IMR-90 (cell line): ENCODE measurements around the gene DLGAP4. TPM values are rescaled to one million over a fixed set of nuclear protein-coding genes. Genes with fewer than 3 reads are reported as not detected.
"Not testable (repeated sequence)": the region's sequence is repeated elsewhere in the genome, so short reads cannot be mapped to it uniquely, and the experiment has no call there.

Source experiments
- ATAC-seq: fragments of 200-7000 bp; cut with Tn5 transposase; 2 replicates; pipeline ENCODE4 v1.9.1; 2020; ENCODE audit warnings: low read depth, mild to moderate bottlenecking, moderate library complexity
- BruUV-seq: library from RNA; stranded (reverse); fragments of 400-500 nt; replicated peaks from 2 replicates; lab custom pipeline; 2021; lab: Mats Ljungman, UMichigan
- CTCF ChIA-PET: fragments of 300-600 bp; formaldehyde crosslinking; extraction: SDS; loops from one replicate; lab custom pipeline; 2021; ENCODE audit warnings: antibody characterized with exemption; lab: Yijun Ruan, JAX
- POLR2A ChIA-PET: fragments of 300-600 bp; sonication (Branson Sonifier 250); formaldehyde crosslinking; loops from one replicate; lab custom pipeline; 2022; ENCODE audit warnings: antibody characterized with exemption; ENCODE audit not compliant: unreplicated experiment; lab: Charles Lee
- DNase-seq: peaks from one replicate; pipeline ENCODE4 v3.0.0; 2013
- H2AFZ ChIP-seq: replicated peaks from 2 replicates; pipeline ENCODE3; 2013; ENCODE audit warnings: low read length, mild to moderate bottlenecking; ENCODE audit not compliant: poor library complexity
- H2AK5ac ChIP-seq: 2 replicates; pipeline ENCODE4 v1.6.1; 2013; ENCODE audit warnings: low read depth, low read length, inconsistent platforms
- H2AK9ac ChIP-seq: replicated peaks from 2 replicates; pipeline ENCODE3; 2013; ENCODE audit warnings: mild to moderate bottlenecking, low read depth, low read length, moderate library complexity; ENCODE audit not compliant: poor library complexity
- H2BK120ac ChIP-seq: 2 replicates; pipeline ENCODE4 v1.6.1; 2013; ENCODE audit warnings: low read depth, low read length, inconsistent platforms
- H2BK15ac ChIP-seq: 3 replicates; pipeline ENCODE4 v1.6.1; 2013; ENCODE audit warnings: low read depth, low read length, inconsistent platforms
- H2BK20ac ChIP-seq: 2 replicates; pipeline ENCODE4 v1.6.1; 2013; ENCODE audit warnings: low read depth, mild to moderate bottlenecking, inconsistent platforms, low read length, moderate library complexity
- H2BK5ac ChIP-seq: 2 replicates; pipeline ENCODE4 v1.6.1; 2013; ENCODE audit warnings: mild to moderate bottlenecking, low read depth, low read length, inconsistent platforms; ENCODE audit not compliant: poor library complexity, severe bottlenecking
- H3K14ac ChIP-seq: replicated peaks from 2 replicates; pipeline ENCODE4 v1.6.1; 2013; ENCODE audit warnings: low read depth, low read length, inconsistent platforms
- H3K18ac ChIP-seq: 2 replicates; pipeline ENCODE4 v1.6.1; 2013; ENCODE audit warnings: low read depth, low read length, control low read depth
- H3K23ac ChIP-seq: 2 replicates; pipeline ENCODE4 v1.6.1; 2013; ENCODE audit warnings: low read depth, low read length, inconsistent platforms
- H3K27ac ChIP-seq: 2 replicates; pipeline ENCODE4 v1.5.1; 2013; ENCODE audit warnings: mild to moderate bottlenecking, control low read depth, low read length; ENCODE audit not compliant: insufficient read depth
- H3K27me3 ChIP-seq: 2 replicates; pipeline ENCODE4 v1.6.1; 2013; ENCODE audit warnings: low read length; ENCODE audit not compliant: control insufficient read depth, insufficient read depth
- H3K36me3 ChIP-seq: 2 replicates; pipeline ENCODE4 v1.6.1; 2013; ENCODE audit warnings: low read length, mixed read lengths; ENCODE audit not compliant: control insufficient read depth, insufficient read depth
- H3K4ac ChIP-seq: 2 replicates; pipeline ENCODE4 v1.6.1; 2013; ENCODE audit warnings: low read depth, low read length, inconsistent platforms
- H3K4me1 ChIP-seq: 2 replicates; pipeline ENCODE4 v1.6.1; 2013; ENCODE audit warnings: low read length, mixed read lengths; ENCODE audit not compliant: control insufficient read depth, insufficient read depth
- H3K4me2 ChIP-seq: 2 replicates; pipeline ENCODE4 v1.6.1; 2013; ENCODE audit warnings: low read depth, mild to moderate bottlenecking, control low read depth, low read length, moderate library complexity
- H3K4me3 ChIP-seq: 2 replicates; pipeline ENCODE4 v1.5.1; 2013; ENCODE audit warnings: low read depth, mild to moderate bottlenecking, control low read depth, low read length, moderate library complexity; ENCODE audit not compliant: insufficient read depth
- H3K56ac ChIP-seq: 2 replicates; pipeline ENCODE4 v1.6.1; 2013; ENCODE audit warnings: low read length, inconsistent platforms; ENCODE audit not compliant: insufficient read depth; ENCODE audit errors: extremely low read depth
- H3K79me1 ChIP-seq, 2 experiments: 2 replicates each; pipeline ENCODE4 v1.6.1; 2013; ENCODE audit warnings: low read length in 2 of 2, inconsistent platforms in 1 of 2, low read depth in 1 of 2
- H3K9ac ChIP-seq: 2 replicates; pipeline ENCODE4 v1.6.1; 2013; ENCODE audit warnings: low read depth, low read length, control low read depth
- H3K9me1 ChIP-seq: 2 replicates; pipeline ENCODE4 v1.6.1; 2013; ENCODE audit warnings: low read length, inconsistent platforms; ENCODE audit not compliant: insufficient read depth
- H3K9me3 ChIP-seq: 2 replicates; pipeline ENCODE4 v1.6.1; 2013; ENCODE audit warnings: low read length; ENCODE audit not compliant: control insufficient read depth, insufficient read depth
- H4K20me1 ChIP-seq: 2 replicates; pipeline ENCODE4 v1.6.1; 2013; ENCODE audit warnings: low read length, inconsistent platforms; ENCODE audit not compliant: insufficient read depth
- H4K5ac ChIP-seq: 2 replicates; pipeline ENCODE4 v1.6.1; 2013; ENCODE audit warnings: mild to moderate bottlenecking, low read depth, low read length, control low read depth
- H4K8ac ChIP-seq, 2 experiments: 2 replicates each; pipeline ENCODE4 v1.6.1; 2013; ENCODE audit warnings: low read depth in 2 of 2, low read length in 2 of 2, control low read depth in 1 of 2, inconsistent platforms in 1 of 2
- H4K91ac ChIP-seq: 2 replicates; pipeline ENCODE4 v1.6.1; 2013; ENCODE audit warnings: low read depth, low read length, inconsistent platforms; ENCODE audit not compliant: insufficient read depth
- CHD1 ChIP-seq: IDR thresholded peaks from 2 replicates; pipeline ENCODE4 v1.6.1; 2012; ENCODE audit warnings: low read depth, low read length, improper control_type of control experiment
- MAZ ChIP-seq: IDR thresholded peaks from 2 replicates; pipeline ENCODE4 v1.6.1; 2012; ENCODE audit warnings: low read depth, mild to moderate bottlenecking, low read length, improper control_type of control experiment, moderate library complexity, borderline replicate concordance
- POLR2A ChIP-seq: IDR thresholded peaks from 2 replicates; pipeline ENCODE4 v1.6.1; 2012; ENCODE audit warnings: mild to moderate bottlenecking, low read depth, low read length
- RCOR1 ChIP-seq: IDR thresholded peaks from 2 replicates; pipeline ENCODE4 v1.6.1; 2012; ENCODE audit warnings: mild to moderate bottlenecking, low read length, improper control_type of control experiment; ENCODE audit not compliant: insufficient replicate concordance
- RFX5 ChIP-seq: IDR thresholded peaks from 2 replicates; pipeline ENCODE4 v1.8.0; 2012; ENCODE audit warnings: low read depth, mild to moderate bottlenecking, low read length, moderate library complexity
- SMC3 ChIP-seq: fragments of 150-350 bp; IDR thresholded peaks from 2 replicates; pipeline ENCODE4 v1.6.1; 2016; ENCODE audit warnings: low read depth, mild to moderate bottlenecking, antibody characterized with exemption, low read length, moderate library complexity
- WGBS, 2 experiments: methylation state at CpG; one replicate each; pipeline versions ENCODE4 v1.1.5 to v1.1.7; 2013; ENCODE audit warnings: missing lambda C conversion rate in 2 of 2; ENCODE audit not compliant: insufficient read length in 1 of 2; ENCODE audit errors: extremely low coverage in 2 of 2; 5-methylcytosine and 5-hydroxymethylcytosine counted together
- dilution Hi-C: fragments of 300-500 bp; cut with HindIII; formaldehyde crosslinking; loops from one replicate; pipeline ENCODE4 v1.14.3; 2018; ENCODE audit warnings: low sequenced_read_pairs; ENCODE audit not compliant: unreplicated experiment
- in situ Hi-C: fragments of 300-500 bp; cut with MboI; formaldehyde crosslinking; loops from 3 replicates; pipeline ENCODE4 v1.14.3; 2019; ENCODE audit warnings: low sequenced_read_pairs, inconsistent platforms, mixed read lengths
- intact Hi-C: fragments of 100-400 bp; cut with micrococcal nuclease; formaldehyde crosslinking; loops from 2 replicates; pipeline ENCODE4 v1.10.0; 2022
- polyA plus RNA-seq, 3 experiments: library from polyadenylated mRNA; depleted of rRNA; stranded (reverse); fragments of >200 nt; gene quantifications; 2 replicates each; pipeline ENCODE4 v1.2.3, GENCODE V29; 2012; ENCODE audit warnings: low replicate concordance in 1 of 3
- total RNA-seq: library from RNA; depleted of rRNA; stranded (reverse); fragments of >200 nt; gene quantifications from 2 replicates; pipeline ENCODE4 v1.2.3, GENCODE V29; 2012

Gene DLGAP4
- total and polyA plus RNA-seq, 2 of the 4 experiments (the other 2 are of a cell fraction) = 32.3 to 73.2 TPM

- TF ChIP-seq SMC3 = no peak
- TF ChIP-seq MAZ = no peak
- no peak for TF ChIP-seq CHD1
- no peak for TF ChIP-seq POLR2A
Measured at GRCh38 chr20:36562724-36563123, 256.6 kb downstream of the DLGAP4 start (continued).

- POLR2A ChIA-PET = no interaction called here
- Histone ChIP-seq H3K56ac (no peak overlapping the region), H2AK5ac (no peak overlapping the region), H3K79me1 (no peaks in the 10 kb centered on the region), H4K8ac (no peak overlapping the region), H3K18ac (no peak overlapping the region), H3K9me1 (peaks cover 4% of the 10 kb centered on the region; the same call in 1 of the 2 replicates), H2BK5ac (no peak overlapping the region), H2BK15ac (no peak overlapping the region), H4K20me1 (no peaks in the 10 kb centered on the region), H3K14ac (no peak overlapping the region), H3K9me3 (peaks cover 6% of the 10 kb centered on the region), H4K5ac (no peak overlapping the region), H3K4me1 (no peaks in the 10 kb centered on the region), H3K4me2 (no peak overlapping the region), H2AFZ (no peak overlapping the region), H3K27ac (no peak overlapping the region), H3K9ac (no peak overlapping the region), H4K91ac (no peak overlapping the region), H3K36me3 (no peaks in the 10 kb centered on the region), H3K4ac (no peak overlapping the region), H2AK9ac (no peak overlapping the region), H2BK120ac (no peak overlapping the region), H2BK20ac (no peak overlapping the region), H3K27me3 (no peaks in the 10 kb centered on the region), H3K23ac (no peak overlapping the region), H3K4me3 (no peak overlapping the region)
- DNase-seq (no peak), ATAC-seq (no peak)
- intact Hi-C loops (no loop called here), dilution Hi-C loops (no loop called here), in situ Hi-C loops (no loop called here)
- CTCF ChIA-PET = no interaction called here
- no CpG with 5 or more reads among the region's 1 CpG for WGBS, 2 experiments
- no peak for TF ChIP-seq RCOR1
- no peak for TF ChIP-seq SMC3
- no peak for TF ChIP-seq RFX5
- BruUV-seq = no TSS peak
Measured at GRCh38 chr20:36563374-36563773, 257.2 kb downstream of the DLGAP4 start.

GRCh38 chr20:36564078-36564725, 258.1 kb downstream of the DLGAP4 start:
- H2AK5ac ChIP-seq, H3K4me3 ChIP-seq, H3K27ac ChIP-seq, H3K27me3 ChIP-seq, H3K56ac ChIP-seq, H2AK9ac ChIP-seq, H4K5ac ChIP-seq, H2BK5ac ChIP-seq, intact Hi-C loops, POLR2A ChIA-PET, H3K23ac ChIP-seq, H3K18ac ChIP-seq, H3K9me3 ChIP-seq, DNase-seq, H4K20me1 ChIP-seq, H3K14ac ChIP-seq, H4K8ac ChIP-seq, H3K4me2 ChIP-seq, H3K9ac ChIP-seq, H3K4ac ChIP-seq, H2AFZ ChIP-seq, ATAC-seq, H3K4me1 ChIP-seq, CTCF ChIA-PET, H3K79me1 ChIP-seq, BruUV-seq, H3K36me3 ChIP-seq, H2BK120ac ChIP-seq, in situ Hi-C loops, dilution Hi-C loops, H4K91ac ChIP-seq, H3K9me1 ChIP-seq, H2BK20ac ChIP-seq, H2BK15ac ChIP-seq: not testable (repeated sequence)
- 88% methylated on average over 4 of the region's 13 CpGs; no CpG with 5 or more reads in 1 of the 2 experiments for WGBS, 2 experiments
